HuH-7.5 (cell line): Measurements from ENCODE around the gene FBXL7.
"Not testable (repeated sequence)": the region's sequence is repeated elsewhere in the genome, so short reads cannot be mapped to it uniquely, and the experiment has no call there.

Experiments
- DNase-seq: peaks from one replicate; pipeline ENCODE4 v3.0.0; 2011; ENCODE audit warnings: low spot score

Gene FBXL7

DNA sequence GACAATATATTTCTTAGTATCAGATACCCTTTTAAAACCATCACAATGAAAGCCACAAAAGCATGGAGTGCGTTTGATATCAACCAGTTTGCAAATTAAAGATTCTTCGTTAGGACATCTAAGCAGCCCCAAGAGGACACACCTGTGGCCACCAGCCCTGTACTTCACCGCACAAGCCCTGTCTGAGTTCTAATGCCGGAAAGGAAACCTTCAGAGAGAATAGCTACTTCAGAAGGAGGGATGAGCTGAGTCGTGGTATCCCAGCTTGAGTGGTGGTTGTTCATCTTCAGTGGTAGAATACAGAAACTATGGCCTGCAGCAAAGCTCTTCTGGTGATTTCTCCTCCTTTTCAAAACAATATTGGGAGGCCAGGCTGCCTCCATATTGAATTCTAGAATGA is 319.6 kb downstream of the FBXL7 start:
- DNase-seq, result no peak

DNA sequence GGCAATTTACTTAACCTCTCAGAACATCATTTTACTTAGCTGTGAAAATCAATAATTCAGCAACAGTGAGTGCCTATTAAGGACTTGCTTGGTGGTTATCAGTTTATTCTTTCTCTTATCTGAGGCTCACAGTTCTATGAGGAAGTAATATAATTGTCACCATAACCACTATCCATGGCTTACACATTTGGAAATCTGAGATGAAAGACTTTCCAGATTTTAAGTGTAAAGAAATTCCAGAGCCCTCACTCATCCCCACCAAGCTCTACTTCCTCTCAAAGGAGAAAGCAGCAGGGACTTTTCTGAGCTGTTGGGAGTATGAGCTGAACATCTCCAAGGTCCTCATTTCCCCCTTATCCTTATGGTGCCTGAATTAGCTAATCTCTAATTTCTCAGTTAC is 321.5 kb downstream of the FBXL7 start:
- no peak for DNase-seq

DNA sequence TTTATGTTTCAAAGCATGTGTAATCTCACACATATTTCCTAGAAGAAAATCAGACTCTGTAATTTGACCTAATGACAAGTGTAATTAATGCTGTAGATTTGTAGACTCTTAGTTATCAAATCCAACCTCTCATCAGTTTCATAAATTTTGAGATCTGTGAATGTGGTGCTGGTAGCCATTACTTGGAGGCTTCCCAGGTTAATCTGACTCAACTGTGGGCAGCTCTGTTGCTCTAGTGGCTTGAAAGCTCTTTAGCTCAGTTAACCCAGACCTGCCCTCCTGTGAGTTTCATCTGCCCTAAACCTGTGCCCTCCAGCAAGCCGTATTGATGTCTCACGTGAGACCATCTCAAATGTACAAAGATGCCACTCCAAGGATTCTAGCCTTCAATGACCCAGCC is 323.4 kb downstream of the FBXL7 start:
- no peak for DNase-seq

DNA sequence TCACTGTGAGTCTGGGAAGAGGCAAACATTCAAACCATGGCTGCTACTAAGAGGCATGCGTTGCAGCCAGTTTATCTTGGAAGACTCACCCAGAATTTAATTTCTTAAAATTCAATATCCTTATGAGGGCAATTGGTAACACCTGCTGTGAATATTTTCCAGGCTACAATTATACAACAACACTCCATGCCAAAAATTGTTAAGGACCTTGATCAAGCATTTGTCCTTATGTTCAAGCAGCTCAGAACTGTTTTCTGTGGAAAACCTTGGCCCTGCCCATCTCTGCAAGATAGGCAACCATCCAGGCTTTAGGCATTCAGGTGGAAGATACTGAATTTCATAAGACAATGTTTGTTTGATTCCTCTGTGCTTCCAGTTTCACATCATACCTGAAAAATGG is 327.8 kb downstream of the FBXL7 start:
- DNase-seq, result no peak

DNA sequence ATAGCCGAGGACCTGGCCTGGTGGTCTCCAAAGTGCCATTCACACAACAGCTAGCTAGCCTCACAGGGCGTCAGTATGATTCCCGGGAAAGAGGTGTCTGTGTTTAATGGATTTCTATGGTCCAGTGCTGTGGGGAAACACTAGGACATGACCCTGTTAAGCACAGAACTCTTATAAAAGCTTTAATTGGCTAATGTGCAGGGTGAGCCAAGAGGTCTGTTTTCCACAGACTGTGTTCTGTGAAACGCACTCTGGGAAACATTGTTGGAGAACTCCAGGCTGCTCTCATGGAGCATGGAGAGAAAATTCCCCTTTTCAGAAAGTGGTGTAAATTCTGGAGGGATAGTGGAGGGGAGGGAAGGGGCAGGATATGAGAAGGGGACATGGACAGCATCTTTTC is 331.4 kb downstream of the FBXL7 start:
- no peak for DNase-seq

DNA sequence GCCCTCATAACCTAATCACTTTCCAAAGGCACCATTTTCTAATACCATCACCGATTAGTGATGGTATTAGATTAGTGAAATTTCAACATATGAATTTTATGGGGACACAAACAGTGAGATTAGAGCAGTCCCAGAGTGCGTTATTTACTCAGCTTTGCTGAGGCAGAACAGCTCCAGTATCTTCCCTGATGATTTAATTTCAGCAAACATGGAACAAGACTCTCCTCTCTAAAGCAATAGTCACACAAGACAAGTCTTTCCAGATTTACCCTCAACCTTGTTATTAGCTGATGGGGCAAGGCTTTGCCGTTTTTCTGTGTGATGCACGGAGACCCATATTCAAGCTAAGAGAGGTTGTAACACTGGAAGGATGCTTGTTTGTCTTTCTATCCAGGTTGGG is 333.4 kb downstream of the FBXL7 start:
- DNase-seq, result no peak

DNA sequence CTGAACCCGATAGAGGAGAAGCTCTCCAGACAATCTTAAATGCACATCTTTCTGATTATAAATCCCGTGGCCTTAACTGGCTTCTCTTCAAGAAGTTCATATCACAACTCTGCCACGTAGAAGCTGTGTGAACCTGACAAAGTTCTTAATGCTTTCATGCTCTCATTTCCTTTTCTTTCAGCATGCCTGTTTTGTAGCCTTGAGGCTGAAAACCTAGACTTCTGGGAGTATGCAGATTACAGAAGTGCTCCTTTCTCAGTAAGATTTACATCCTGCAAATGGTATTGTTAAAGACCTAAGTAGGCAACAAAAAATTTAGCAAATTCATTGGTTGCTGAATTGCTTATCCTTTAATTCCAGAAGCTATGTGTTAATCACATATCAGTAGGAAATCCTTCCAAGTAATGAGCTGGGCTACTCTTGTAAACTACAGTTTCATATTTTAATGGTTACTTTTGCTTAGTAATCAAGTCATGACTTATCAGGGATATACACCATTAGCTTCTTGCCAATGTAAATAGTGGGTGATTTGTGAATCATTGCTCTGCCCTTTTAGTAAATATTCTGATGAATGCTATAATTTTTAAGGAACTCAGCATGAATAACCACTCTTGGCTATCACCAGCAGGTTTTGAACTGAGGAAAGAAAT is 334.7 kb downstream of the FBXL7 start:
- DNase-seq, result no peak

DNA sequence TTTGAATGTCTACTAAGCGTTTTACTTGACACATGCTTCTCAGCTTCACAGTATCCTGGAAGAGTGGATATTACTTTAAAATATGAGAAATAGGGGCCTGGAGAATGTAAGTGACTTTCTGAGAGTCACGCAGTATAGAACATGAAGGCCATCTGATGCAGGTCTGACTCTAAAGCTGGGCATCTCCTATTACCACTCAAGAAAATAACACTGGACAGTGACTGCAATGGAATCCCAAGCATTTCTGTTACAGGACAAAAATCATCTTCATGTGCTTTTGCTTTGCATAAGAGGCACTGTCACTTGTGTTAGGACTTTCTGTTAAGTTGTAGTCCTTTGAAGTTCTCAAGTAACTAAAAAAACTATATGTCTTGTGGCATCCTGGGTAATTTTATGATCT is 335.5 kb downstream of the FBXL7 start:
- no peak for DNase-seq

DNA sequence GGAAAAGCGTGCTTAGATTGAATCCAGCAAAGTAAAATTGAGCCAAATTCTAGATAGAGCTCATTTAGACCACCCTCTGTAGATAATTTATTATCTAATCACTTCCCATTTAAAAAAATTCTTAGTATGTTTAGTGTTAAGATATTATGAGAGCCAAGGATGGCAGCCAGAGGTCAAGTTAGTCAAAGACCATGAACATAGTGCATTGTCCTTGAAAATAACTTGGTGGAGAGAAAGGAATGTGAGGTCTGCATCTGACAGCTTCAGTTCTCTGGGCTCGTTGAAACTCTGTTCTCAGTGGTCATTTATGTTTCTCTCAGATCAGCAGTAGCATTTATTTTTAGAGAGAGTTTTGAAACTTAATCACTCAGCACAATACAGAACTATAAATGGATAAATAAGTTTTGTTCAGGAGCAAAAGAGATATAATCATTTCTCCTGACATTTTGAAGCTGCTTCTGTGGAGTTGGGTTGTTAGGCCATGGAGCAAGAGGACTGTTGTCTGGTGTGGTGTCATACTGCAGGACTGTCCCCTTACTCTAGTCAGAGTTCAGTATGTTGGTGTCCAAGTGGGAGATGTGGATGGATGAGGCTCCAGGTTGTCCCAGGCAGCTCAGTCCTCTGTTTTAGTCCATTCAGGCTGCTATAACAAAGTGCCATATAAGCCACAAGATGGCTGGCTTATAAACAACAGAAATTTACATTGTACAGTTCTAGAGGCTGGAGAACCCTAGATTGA is 337.7 kb downstream of the FBXL7 start:
- DNase-seq, result no peak

DNA sequence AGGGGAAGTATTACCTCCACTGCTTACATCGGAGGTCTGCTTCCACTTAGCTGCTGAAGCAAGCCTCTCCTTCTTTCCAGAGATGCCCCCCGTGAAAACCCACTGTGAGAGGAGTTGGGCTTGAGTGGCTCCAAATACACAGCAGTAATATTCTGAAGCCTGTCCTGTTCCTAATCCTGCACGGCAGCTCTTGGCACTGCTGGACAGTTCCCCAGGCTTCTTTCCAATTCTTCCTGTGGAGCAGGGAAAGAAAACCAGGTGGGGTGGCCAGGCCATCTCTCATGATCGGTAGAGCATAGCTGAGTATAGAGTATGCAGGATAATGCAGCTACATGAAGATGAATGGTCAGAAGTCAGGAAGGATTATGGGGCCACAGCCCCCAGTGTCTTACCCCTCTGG is 344.3 kb downstream of the FBXL7 start:
- no peak for DNase-seq

DNA sequence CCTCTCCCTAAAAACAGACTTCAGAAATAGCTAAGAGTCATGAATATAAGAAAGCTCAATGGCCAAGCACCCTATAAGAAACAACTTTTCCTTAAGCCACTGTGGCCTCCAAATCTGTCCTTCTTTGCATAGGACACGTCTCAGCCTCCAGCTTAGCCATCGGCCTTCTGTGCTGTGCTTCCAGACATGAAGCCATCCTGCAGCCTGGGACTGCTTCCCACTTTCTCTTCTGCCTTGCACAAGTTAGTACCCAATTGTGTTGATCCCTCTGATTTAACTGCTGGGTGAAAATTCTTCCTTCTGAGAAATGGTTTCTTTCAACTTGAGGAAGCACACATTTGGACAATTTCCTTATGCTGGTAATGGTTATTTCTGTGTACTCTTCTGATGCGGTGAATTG is 344.9 kb downstream of the FBXL7 start:
- DNase-seq, result no peak

DNA sequence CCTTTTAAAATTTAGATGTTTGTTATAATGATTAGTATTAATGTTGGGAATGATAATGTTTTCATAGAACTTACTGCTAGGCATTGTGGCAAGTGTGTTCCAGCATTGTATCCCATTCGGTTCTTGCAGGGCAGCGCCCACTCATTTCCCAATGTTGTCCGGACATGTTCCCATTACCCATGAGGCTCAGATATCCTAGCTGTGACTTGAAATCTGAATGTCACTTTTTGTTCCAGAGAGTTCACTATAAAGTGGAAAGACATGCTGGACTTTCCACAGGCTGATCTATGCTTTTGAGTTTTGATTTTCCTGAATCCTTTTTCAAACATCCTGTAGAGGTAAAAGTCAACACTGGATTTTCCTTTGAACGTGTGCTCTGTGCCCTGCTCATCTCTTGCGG is 350.6 kb downstream of the FBXL7 start:
- no peak for DNase-seq

DNA sequence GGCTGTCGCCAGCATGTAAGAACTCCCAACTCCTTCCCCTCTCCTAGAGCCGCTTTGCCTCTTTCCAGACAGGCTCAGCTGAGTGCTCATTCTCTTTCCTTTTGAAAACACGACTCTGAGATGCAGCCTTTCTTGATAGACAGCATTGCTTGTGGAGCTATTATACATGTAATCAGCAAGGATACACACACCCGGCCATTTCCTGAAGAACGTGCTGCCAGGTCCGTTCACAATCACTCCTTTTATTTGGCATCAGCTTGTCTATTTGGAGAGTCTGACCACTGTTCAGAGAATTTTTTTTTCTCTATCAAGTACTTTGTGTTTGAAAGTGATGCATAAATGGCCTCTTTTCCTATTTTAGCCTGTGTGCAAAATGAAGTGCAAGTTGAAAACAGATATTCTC is 351.0 kb downstream of the FBXL7 start:
- no peak for DNase-seq

DNA sequence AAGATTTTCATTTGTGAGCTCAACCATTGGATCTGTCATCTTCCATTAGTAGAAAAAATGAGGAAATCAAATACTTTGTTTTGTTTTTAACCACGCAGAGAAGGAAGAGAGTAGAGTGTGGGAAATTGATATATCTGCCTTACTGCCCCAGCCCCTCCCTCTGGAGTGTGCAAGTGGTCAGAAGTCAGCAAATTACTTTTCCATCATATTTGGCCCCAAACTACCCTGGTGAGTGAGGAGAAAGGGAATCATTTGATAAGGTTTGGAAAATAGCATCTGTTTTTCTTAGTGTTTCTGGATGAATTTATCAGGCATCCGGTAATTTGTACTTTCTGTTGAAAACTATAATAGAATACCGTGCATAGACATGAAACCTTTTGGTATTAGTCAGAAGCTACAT is 352.2 kb downstream of the FBXL7 start:
- DNase-seq, result no peak

DNA sequence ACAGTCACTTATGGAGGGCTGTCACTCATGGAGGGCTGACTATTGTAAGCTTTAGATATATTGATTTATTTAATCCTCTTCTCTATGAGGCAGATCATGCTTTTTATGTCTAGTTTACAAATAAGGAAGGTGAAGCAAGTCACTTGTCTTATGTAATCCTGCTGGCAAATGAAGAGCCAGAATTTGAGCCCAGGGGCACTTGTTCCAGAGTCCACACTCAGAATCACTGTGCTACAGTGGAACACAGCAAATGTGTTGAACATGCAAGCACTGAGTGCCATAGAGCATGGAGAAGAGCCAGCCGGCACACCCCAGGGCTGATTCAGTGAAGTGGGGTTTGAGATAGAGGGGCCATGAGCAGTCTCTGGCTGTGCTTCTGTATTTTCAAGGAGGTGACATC is 353.0 kb downstream of the FBXL7 start:
- DNase-seq, result no peak

DNA sequence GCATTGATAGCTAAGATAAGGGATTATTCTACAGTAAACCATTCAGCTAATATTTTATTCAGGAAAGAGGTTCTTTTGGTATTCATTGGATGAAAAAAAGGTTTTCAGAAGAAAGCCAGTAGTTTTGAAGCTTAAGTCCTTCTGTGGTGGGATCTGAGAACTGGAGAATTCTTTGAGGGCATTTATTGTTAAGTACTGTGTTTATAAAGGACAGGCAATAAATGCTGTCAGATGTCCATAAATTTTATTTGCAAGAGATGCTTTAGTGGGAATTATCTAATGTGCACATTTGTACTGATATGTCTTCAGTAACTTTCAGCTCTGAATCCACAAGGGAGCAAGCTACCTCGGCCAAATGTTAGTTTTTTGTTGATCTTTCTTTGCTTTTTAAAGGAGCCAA is 358.3 kb downstream of the FBXL7 start:
- DNase-seq, result no peak

DNA sequence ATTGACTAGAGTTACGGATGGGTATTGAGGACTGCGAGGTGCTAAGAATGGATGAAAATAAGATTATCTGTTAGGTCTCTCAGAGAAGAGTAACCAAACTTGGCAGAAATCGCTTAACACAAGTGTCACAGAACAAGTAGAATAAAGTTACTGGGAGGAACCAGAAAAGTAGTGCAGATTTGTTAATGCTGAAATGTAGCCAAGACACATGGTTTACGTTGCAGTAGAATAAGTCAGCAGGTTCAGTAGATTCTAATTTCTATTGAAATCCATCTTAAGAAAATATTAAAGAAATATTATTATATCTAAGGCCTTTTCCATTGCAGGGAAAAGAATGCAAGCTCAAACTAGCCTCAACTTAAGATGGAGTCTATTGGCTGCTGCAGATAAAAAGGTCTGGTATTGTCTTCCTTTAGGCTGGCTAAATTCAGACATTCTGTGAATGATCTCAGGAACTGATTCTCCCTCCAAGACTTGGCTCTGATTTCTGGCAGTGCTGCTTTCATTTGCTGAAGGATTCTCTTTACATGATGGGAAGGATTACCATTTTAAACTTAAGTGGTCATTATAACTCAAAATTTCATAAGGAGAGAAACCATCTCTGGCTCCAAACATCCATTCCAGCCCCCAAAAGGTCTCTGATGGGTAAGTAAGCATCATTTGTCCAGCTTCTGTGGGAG is 364.7 kb downstream of the FBXL7 start:
- DNase-seq, result no peak

DNA sequence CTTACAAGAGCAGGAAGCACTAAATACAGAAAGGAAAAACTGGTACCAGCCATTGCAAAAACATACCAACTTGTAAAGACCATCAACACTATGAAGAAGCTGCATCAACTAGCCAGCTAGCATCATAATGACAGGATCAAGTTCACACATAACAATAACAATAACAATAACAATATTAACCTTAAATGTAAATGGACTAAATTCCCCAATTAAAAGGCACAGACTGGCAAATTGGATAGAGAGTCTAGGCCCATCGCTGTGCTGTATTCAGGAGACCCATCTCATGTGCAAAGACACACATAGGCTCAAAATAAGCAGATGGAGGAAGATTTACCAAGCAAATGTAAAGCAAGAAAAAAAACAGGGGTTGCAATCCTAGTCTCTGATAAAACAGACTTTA is 372.3 kb downstream of the FBXL7 start:
- not testable (repeated sequence) for DNase-seq

DNA sequence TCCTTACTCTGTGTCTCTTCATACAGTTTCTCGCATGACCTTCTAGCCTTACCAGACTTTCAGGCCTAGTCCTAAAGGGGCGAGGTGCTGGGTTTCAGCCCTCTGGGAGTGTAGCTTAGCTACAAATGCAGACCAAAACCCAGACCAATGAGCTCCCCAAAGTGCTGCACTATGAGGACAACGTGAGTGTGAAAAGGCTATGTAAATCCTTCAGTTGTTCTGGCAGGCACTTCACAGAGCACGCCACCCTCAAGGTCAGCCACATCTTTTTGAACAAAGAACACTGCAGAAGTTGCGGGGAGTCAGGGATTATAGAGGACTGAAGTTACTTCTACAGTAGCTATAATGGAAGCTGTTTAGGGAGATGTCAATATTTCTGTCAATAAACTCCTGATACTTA is 377.9 kb downstream of the FBXL7 start:
- no peak for DNase-seq

DNA sequence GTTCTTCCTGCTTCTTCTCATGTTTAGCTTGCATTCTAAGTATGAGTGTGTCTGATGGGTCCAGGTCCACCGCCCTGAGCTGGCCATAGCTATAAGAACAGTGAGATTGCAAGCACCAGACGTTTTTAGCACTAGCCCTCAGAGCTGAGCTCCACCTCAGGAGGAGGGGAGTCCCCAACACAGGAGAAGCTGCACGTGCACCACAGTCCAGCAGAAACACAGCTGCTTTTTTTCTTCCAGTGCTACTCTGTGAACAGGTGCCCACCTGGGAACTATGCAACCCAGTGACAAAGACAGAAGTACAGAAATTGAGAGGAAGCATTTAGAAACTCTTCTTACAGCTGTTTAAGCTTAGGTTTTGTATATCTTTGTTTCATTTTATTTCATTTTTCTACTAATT is 380.2 kb downstream of the FBXL7 start:
- DNase-seq, result no peak

DNA sequence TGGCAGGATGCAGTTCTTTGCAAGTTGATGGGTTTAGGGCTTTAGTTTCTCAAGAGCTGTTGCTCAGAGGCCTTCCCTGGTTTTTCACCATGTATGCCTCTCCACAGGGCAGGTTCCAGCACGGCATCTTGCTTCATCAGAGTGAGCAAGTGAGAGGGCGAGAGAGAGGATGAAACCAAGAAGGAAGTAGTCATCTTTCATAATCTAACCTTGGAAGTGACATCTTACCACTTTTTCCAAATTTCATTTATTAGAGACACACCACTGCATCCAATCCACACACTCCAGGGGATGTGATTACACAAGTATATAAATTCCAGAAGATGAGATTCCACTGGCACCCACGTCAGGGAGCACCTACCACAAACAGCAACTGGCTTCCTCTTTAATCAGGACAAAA is 385.2 kb downstream of the FBXL7 start:
- DNase-seq, result no peak

DNA sequence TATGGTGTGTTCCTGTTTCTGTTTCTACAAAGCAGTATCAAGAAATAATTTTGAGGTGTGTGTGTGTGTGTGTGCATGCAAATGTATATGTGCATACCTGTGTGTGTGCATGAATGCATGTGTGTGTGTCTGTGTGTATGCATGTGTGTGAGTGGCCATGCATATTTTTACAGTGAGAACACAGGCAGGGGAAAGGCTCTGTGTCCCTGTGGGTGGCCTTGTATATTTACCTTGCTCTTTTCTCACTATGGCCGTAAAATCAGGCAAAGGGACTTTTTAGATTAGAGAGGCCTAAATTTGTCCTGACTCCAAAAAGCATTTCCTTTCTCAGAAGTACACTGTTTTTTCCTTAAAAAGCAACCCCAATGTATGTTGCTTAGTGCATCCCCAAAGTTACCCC is 386.2 kb downstream of the FBXL7 start:
- DNase-seq, result no peak

DNA sequence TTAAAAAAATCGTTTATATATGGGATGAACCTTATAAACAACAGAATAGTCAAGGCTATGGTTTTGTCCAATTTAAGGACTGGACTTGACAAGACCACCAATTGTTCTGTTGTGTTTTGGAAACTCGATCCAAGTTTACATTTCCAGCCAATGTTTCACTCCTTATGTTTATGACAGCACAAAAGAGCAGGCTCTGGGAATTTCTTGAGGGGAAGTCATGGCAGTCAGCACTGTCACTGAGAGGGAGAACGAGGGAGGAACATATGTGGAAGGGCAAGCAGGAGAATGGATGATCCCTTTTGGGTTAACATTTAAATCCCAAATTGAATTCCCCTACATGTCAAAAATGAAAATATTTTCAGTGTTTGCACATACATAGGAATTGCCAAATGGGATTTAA is 387.1 kb downstream of the FBXL7 start:
- no peak for DNase-seq

DNA sequence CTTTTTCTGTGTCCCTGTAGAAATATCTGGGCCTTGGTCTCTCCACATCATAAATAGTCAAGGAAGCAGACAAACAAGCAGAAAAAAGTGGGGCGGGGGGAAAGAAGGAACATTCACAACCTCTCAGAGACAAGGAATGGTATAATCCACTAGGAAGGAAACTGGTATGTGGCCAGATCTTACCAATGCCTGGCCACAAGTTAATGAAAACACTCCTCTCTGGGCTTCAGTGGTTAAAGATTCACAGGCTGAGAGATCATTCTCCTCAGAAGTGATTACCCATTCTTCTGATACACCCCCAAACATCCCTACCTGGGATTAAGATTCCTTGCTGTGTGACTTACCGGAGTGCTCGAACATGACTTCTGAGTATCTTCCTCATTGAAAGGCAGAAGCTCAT is 389.0 kb downstream of the FBXL7 start:
- no peak for DNase-seq
